Panc1 (cell line): ENCODE data around the gene ELP5. TPM values are rescaled to one million over a fixed set of nuclear protein-coding genes. Genes with fewer than 3 reads are reported as not detected.
A peak's percentile ranks its signal among the peaks of the same experiment; 100 is the strongest.

Experiments
- ATAC-seq: fragments of 200-7000 bp; cut with Tn5 transposase; 2 replicates; pipeline ENCODE4 v1.9.1; 2020; ENCODE audit warnings: mild to moderate bottlenecking, moderate library complexity
- BruUV-seq: library from RNA; stranded (reverse); fragments of 400-500 nt; replicated peaks from 2 replicates; lab custom pipeline; 2021; lab: Mats Ljungman, UMichigan
- CTCF ChIA-PET: fragments of 300-600 bp; sonication (Branson Sonifier 250); formaldehyde crosslinking; loops from one replicate; lab custom pipeline; 2022; ENCODE audit warnings: antibody characterized with exemption; lab: Charles Lee
- POLR2A ChIA-PET: fragments of 300-600 bp; sonication (Branson Sonifier 250); formaldehyde crosslinking; loops from one replicate; lab custom pipeline; 2022; ENCODE audit warnings: antibody characterized with exemption; lab: Charles Lee
- DNase-seq: peaks from one replicate; pipeline ENCODE4 v3.0.0-alpha.2; 2010; ENCODE audit warnings: low read depth, low spot score
- H3K27ac ChIP-seq: 2 replicates; pipeline ENCODE4 v1.5.1; 2011; ENCODE audit warnings: mild to moderate bottlenecking, low read length, inconsistent platforms
- H3K27me3 ChIP-seq: fragments of 200-500 bp; sonication (Bioruptor generic); 2 replicates; pipeline ENCODE4 v1.6.0; 2014; ENCODE audit warnings: low read length, inconsistent platforms; ENCODE audit not compliant: control insufficient read depth, insufficient read depth
- H3K36me3 ChIP-seq: fragments of 200-500 bp; sonication (Bioruptor generic); 2 replicates; pipeline ENCODE4 v1.5.1; 2014; ENCODE audit warnings: inconsistent platforms, mild to moderate bottlenecking, low read length, moderate library complexity; ENCODE audit not compliant: control insufficient read depth, insufficient read depth
- H3K4me1 ChIP-seq: 2 replicates; pipeline ENCODE4 v1.5.1; 2011; ENCODE audit warnings: inconsistent platforms, mild to moderate bottlenecking, low read length, moderate library complexity; ENCODE audit not compliant: control insufficient read depth, insufficient read depth
- H3K4me3 ChIP-seq, 2 experiments: 2 replicates each; pipeline ENCODE4 v1.5.1; 2011 to 2012; ENCODE audit warnings: low read depth in 2 of 2, low read length in 2 of 2, mild to moderate bottlenecking in 2 of 2, inconsistent platforms in 1 of 2, moderate library complexity in 1 of 2
- H3K9me3 ChIP-seq: fragments of 200-500 bp; sonication (Bioruptor generic); 2 replicates; pipeline ENCODE4 v1.5.1; 2014; ENCODE audit warnings: low read depth, mild to moderate bottlenecking, inconsistent platforms, low read length, moderate library complexity; ENCODE audit not compliant: control insufficient read depth, insufficient read depth
- POLR2AphosphoS5 ChIP-seq: IDR thresholded peaks from 2 replicates; pipeline ENCODE4 v1.6.1; 2012; ENCODE audit warnings: mild to moderate bottlenecking, low read depth, low read length, moderate library complexity
- SIN3A ChIP-seq: IDR thresholded peaks from 2 replicates; pipeline ENCODE4 v1.6.1; 2012; ENCODE audit warnings: low read depth, mild to moderate bottlenecking, low read length, moderate library complexity, borderline replicate concordance; ENCODE audit not compliant: insufficient read depth
- TCF7L2 ChIP-seq: IDR thresholded peaks from 2 replicates; pipeline ENCODE4 v1.6.1; 2011; ENCODE audit warnings: mild to moderate bottlenecking, low read depth, low read length, inconsistent platforms
- in situ Hi-C: cut with HindIII; loops from 2 replicates; pipeline ENCODE4 v1.10.0; 2016; ENCODE audit warnings: low sequenced_read_pairs, low pct_unique_long_range_greater_than_20kb
- intact Hi-C: fragments of 100-400 bp; cut with micrococcal nuclease; formaldehyde crosslinking; loops from one replicate; pipeline ENCODE4 v1.10.0; 2022; ENCODE audit not compliant: unreplicated experiment
- total RNA-seq: library from RNA; stranded (reverse); gene quantifications from one replicate; pipeline ENCODE4 v1.2.1, GENCODE V29; 2021; ENCODE audit not compliant: unreplicated experiment
- TF ChIP-seq, protein P1 (sequence below): fragments of 450-650 bp; IDR thresholded peaks from 2 replicates; pipeline ENCODE4 v1.5.1; 2017; ENCODE audit warnings: mild to moderate bottlenecking
- TF ChIP-seq, protein P2 (sequence below), 2 experiments: IDR thresholded peaks; 2 replicates each; pipeline ENCODE4 v1.6.1; 2011 to 2012; ENCODE audit warnings: low read depth in 2 of 2, control low read depth in 1 of 2, low read length in 1 of 2, mild to moderate bottlenecking in 1 of 2, moderate library complexity in 1 of 2; ENCODE audit not compliant: insufficient read depth in 1 of 2

ELP5 gene
- total RNA-seq, 1 experiment from 2014 or later, result 89.5 TPM

DNA sequence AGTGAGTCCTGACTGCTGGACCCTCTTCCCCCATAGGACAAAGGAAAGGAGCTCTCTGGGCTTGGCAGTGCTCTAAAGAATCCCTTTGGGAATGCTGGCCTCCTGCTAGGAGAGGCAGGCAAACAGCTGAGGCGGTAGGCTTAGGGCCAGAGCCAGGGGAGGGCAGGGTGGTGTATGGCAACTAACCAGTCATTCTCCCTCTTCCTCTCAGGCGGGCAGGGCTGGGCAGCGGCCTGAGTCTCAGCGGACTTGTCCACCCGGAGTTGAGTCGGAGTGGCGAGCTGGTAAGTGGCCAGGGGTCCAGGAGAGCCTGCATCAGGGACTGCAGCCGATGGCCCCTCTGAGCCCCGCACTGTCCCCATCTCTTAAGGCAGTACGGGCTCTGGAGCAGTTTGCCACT is 27.9 kb upstream of the ELP5 start:
- no peaks in the 10 kb centered on the region for H3K27me3 ChIP-seq
- in situ Hi-C loops (no loop called here), intact Hi-C loops (no loop called here)
- CTCF ChIA-PET, result no interaction called here
- no TSS peak for BruUV-seq
- POLR2A ChIA-PET, result no interaction called here
- 0 out of 2 replicates have a peak, but pooled peaks have one; percentile 17 for TF ChIP-seq POLR2AphosphoS5
- TF ChIP-seq, protein P1, sequence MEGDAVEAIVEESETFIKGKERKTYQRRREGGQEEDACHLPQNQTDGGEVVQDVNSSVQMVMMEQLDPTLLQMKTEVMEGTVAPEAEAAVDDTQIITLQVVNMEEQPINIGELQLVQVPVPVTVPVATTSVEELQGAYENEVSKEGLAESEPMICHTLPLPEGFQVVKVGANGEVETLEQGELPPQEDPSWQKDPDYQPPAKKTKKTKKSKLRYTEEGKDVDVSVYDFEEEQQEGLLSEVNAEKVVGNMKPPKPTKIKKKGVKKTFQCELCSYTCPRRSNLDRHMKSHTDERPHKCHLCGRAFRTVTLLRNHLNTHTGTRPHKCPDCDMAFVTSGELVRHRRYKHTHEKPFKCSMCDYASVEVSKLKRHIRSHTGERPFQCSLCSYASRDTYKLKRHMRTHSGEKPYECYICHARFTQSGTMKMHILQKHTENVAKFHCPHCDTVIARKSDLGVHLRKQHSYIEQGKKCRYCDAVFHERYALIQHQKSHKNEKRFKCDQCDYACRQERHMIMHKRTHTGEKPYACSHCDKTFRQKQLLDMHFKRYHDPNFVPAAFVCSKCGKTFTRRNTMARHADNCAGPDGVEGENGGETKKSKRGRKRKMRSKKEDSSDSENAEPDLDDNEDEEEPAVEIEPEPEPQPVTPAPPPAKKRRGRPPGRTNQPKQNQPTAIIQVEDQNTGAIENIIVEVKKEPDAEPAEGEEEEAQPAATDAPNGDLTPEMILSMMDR, result no peak
- DNase-seq, result no peak
- no peaks in the 10 kb centered on the region for H3K9me3 ChIP-seq
- H3K4me3 ChIP-seq, result no peak overlapping the region
- H3K4me1 ChIP-seq, result peaks cover 50% of the 10 kb centered on the region
- H3K27ac ChIP-seq, result peak overlapping the region; percentile 57
- peaks cover 5% of the 10 kb centered on the region; the same call in 1 of the 2 replicates for H3K36me3 ChIP-seq
- ATAC-seq, result 0 out of 2 replicates have a peak, but pooled peaks have one; percentile 2

DNA sequence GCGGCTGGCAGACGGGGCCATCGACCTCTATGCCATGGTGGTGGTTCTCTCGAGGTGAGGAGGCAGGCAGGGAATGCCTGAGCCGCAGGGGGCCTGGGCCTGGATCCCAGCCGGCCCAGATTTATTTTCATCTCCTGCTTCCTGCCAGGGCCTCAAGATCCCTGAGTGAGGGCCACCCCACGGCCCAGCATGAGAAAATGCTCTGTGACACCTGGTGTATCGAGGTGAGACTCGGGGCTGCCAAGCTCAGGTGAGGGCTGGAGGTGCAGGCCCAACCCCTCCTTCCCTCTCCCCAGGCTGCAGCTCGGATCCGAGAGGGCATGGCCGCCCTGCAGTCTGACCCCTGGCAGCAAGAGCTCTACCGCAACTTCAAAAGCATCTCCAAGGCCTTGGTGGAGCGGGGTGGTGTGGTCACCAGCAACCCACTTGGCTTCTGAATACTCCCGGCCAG is 27.3 kb upstream of the ELP5 start:
- no TSS peak for BruUV-seq
- peak; percentile 2; the same call in 1 of the 2 replicates for ATAC-seq
- Histone ChIP-seq H3K4me3 (no peak overlapping the region), H3K9me3 (no peaks in the 10 kb centered on the region), H3K4me1 (peaks cover 45% of the 10 kb centered on the region), H3K36me3 (peaks cover 5% of the 10 kb centered on the region; the same call in 1 of the 2 replicates), H3K27me3 (no peaks in the 10 kb centered on the region), H3K27ac (peak overlapping the region; percentile 75)
- ChIA-PET POLR2A (no interaction called here), CTCF (no interaction called here)
- intact Hi-C loops, result no loop called here
- DNase-seq, result no peak
- TF ChIP-seq, protein P1, result no peak
- TF ChIP-seq SIN3A (no peak), TCF7L2 (no peak), POLR2AphosphoS5 (no peak)
- TF ChIP-seq, protein P2, sequence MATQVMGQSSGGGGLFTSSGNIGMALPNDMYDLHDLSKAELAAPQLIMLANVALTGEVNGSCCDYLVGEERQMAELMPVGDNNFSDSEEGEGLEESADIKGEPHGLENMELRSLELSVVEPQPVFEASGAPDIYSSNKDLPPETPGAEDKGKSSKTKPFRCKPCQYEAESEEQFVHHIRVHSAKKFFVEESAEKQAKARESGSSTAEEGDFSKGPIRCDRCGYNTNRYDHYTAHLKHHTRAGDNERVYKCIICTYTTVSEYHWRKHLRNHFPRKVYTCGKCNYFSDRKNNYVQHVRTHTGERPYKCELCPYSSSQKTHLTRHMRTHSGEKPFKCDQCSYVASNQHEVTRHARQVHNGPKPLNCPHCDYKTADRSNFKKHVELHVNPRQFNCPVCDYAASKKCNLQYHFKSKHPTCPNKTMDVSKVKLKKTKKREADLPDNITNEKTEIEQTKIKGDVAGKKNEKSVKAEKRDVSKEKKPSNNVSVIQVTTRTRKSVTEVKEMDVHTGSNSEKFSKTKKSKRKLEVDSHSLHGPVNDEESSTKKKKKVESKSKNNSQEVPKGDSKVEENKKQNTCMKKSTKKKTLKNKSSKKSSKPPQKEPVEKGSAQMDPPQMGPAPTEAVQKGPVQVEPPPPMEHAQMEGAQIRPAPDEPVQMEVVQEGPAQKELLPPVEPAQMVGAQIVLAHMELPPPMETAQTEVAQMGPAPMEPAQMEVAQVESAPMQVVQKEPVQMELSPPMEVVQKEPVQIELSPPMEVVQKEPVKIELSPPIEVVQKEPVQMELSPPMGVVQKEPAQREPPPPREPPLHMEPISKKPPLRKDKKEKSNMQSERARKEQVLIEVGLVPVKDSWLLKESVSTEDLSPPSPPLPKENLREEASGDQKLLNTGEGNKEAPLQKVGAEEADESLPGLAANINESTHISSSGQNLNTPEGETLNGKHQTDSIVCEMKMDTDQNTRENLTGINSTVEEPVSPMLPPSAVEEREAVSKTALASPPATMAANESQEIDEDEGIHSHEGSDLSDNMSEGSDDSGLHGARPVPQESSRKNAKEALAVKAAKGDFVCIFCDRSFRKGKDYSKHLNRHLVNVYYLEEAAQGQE (IDR thresholded peaks at IDR 0.05; ENCODE audit: insufficient read depth in 1 of 2, low read depth in 2 of 2, low read length in 1 of 2), result no peak
- in situ Hi-C loops, result no loop called here
